Stimulated activated naive B cell treated with anti-CD40 and anti-IgM and Interleukin-4, amounts not matched to agents 10 μg/mL and 1 μg/mL and 100 μg/mL, for 72 hours (primary cell): ENCODE results near the gene HSD17B2.
"Not testable (repeated sequence)": the region's sequence is repeated elsewhere in the genome, so short reads cannot be mapped to it uniquely, and the experiment has no call there.

Experiments used
- ATAC-seq, 2 donors: fragments of 150-1000 bp; cut with Tn5 transposase; replicated peaks; 2 replicates each; pipeline ENCODE4 v1.10.0; 2021; ENCODE audit warnings: moderate library complexity in 1 of 2
- DNase-seq: peaks from one replicate; pipeline ENCODE4 v3.0.0; 2021
- H3K27ac Mint-ChIP-seq: one replicate; pipeline ENCODE4 v1.8.0; 2022; ENCODE audit warnings: mild to moderate bottlenecking, mixed read lengths
- H3K27me3 Mint-ChIP-seq, 2 donors: one replicate each; pipeline ENCODE4 v1.8.0; 2022; ENCODE audit warnings: mixed read lengths in 2 of 2
- H3K36me3 Mint-ChIP-seq, 2 donors: one replicate each; pipeline ENCODE4 v1.8.0; 2022; ENCODE audit warnings: mixed read lengths in 2 of 2, mild to moderate bottlenecking in 1 of 2
- H3K4me1 Mint-ChIP-seq, 2 donors: one replicate each; pipeline ENCODE4 v1.8.0; 2022; ENCODE audit warnings: mixed read lengths in 2 of 2, mild to moderate bottlenecking in 1 of 2
- H3K4me3 Mint-ChIP-seq, 2 donors: one replicate each; pipeline ENCODE4 v1.8.0; 2022; ENCODE audit warnings: mild to moderate bottlenecking in 2 of 2, mixed read lengths in 2 of 2, moderate library complexity in 1 of 2
- H3K9me3 Mint-ChIP-seq, 2 donors: one replicate each; pipeline ENCODE4 v1.8.0; 2022; ENCODE audit warnings: mixed read lengths in 2 of 2, mild to moderate bottlenecking in 1 of 2

The HSD17B2 gene

DNA sequence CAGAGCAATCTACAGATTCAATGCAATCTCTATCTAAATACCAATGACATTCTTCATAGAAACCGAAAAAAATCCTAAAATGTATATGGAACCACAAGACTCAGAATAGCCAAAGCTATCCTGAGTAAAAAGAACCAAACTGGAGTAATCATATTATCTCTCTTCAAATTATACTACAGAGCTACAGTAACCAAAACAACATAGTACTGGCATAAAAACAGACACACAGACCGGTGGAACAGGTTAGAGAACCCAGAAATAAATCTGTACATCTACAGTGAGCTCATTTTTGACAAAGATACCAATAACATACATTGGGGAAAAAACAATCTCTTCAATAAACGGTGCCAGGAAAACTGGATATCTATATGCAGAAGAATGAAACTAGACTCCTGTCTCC lies 89.6 kb downstream of the HSD17B2 start:
- Mint-ChIP-seq H3K36me3 (no peaks in the 10 kb centered on the region), H3K4me3 (no peak overlapping the region), H3K4me1 (no peaks in the 10 kb centered on the region), H3K9me3 (no peaks in the 10 kb centered on the region), H3K27me3 (peaks cover 0 to 13% of the 10 kb centered on the region in 2 donors), H3K27ac (no peak overlapping the region)
- no peak for DNase-seq
- no peak for ATAC-seq

GRCh38 chr16:82129881-82130280 lies 94.8 kb downstream of the HSD17B2 start:
- peaks cover 0 to 3% of the 10 kb centered on the region in 2 donors for H3K36me3 Mint-ChIP-seq
- H3K27me3 Mint-ChIP-seq: peaks cover 0 to 6% of the 10 kb centered on the region in 2 donors
- ATAC-seq: no peak
- no peaks in the 10 kb centered on the region for H3K9me3 Mint-ChIP-seq
- no peak overlapping the region for H3K27ac Mint-ChIP-seq
- H3K4me3 Mint-ChIP-seq: no peak overlapping the region
- no peak for DNase-seq
- no peaks in the 10 kb centered on the region for H3K4me1 Mint-ChIP-seq

GRCh38 chr16:82133798-82134197 lies 98.7 kb downstream of the HSD17B2 start:
- Mint-ChIP-seq H3K9me3 (no peaks in the 10 kb centered on the region), H3K27ac (no peak overlapping the region)
- no peak for ATAC-seq

GRCh38 chr16:82134846-82135245 lies 99.8 kb downstream of the HSD17B2 start:
- H3K27ac Mint-ChIP-seq: no peak overlapping the region
- no peaks in the 10 kb centered on the region for H3K4me1 Mint-ChIP-seq
- H3K4me3 Mint-ChIP-seq: no peak overlapping the region
- no peaks in the 10 kb centered on the region for H3K27me3 Mint-ChIP-seq
- no peak for DNase-seq
- H3K9me3 Mint-ChIP-seq: no peaks in the 10 kb centered on the region
- H3K36me3 Mint-ChIP-seq: peaks cover 10 to 20% of the 10 kb centered on the region in 2 donors
- ATAC-seq: no peak

More at GRCh38 chr16:82133798-82134197, 98.7 kb downstream of the HSD17B2 start:
- no peak for DNase-seq
- H3K27me3 Mint-ChIP-seq: no peaks in the 10 kb centered on the region
- no peak overlapping the region for H3K4me3 Mint-ChIP-seq
- peaks cover 5 to 15% of the 10 kb centered on the region in 2 donors for H3K36me3 Mint-ChIP-seq
- no peaks in the 10 kb centered on the region for H3K4me1 Mint-ChIP-seq

DNA sequence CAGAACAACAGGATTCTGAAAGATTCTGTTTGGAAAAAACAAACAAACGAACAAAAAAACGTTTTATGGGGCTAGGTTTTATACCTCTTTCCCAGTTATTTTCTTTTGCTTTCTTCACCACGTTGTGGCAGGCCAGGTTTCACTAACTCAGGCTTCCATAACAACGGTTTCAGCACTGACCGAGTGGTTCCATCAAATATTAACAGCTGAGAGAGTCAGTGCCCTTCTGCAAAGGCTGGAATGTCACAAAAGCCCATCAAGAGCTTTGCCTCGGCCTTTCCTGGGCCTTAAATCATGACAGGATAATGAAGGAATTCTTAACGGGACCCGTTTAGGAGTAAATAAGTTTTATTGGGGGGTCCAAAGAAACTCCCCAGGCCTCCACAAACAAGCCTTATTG lies 100.8 kb downstream of the HSD17B2 start:
- DNase-seq: no peak
- Mint-ChIP-seq H3K4me3 (no peak overlapping the region), H3K27me3 (no peaks in the 10 kb centered on the region), H3K27ac (no peak overlapping the region), H3K36me3 (peaks cover 12 to 24% of the 10 kb centered on the region in 2 donors), H3K9me3 (no peaks in the 10 kb centered on the region), H3K4me1 (no peaks in the 10 kb centered on the region)
- no peak for ATAC-seq

DNA sequence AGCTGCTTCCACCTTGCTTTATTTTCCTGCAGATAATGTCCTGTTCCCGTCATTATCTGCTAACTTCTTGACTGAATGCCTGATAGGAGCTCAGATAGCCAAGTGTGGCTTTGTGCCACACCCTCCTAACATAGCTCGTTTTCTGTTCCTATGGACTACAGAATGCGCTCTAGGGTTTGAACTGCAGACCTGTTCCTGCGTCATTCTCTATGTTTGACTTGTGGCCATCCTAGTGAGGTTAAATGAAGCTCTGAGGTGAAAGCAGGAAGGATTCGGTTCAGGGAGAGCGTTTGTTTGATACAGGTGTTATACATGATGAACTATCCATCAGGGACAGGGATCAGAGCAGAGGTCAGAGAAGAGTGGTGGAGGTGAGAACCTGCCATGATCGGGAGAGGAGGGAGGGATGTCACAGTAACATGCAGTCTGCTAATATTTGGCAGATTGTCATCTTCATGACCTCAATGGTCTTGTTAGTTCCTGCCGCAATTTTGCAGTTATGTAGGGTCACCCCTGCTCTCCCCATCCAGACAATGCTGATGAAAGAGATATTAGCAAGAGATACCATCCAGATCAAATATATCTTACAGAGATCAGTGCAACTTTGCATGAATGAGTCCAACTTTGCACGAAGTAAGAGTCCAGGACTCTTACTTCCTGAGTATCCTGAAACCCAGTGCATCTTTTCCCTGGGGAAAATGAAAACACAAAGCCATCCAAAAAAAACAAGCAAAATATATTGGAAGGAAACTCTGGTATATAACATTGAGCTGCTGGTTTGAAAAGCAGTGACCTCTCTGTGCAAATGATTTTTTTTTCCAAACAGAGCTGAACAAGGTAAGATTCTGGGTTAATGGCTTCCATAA lies 102.1 kb downstream of the HSD17B2 start:
- DNase-seq: no peak
- Mint-ChIP-seq H3K4me3 (no peak overlapping the region), H3K27ac (no peak overlapping the region), H3K36me3 (peaks cover 18 to 31% of the 10 kb centered on the region in 2 donors), H3K4me1 (no peaks in the 10 kb centered on the region), H3K27me3 (no peaks in the 10 kb centered on the region), H3K9me3 (peaks cover 0 to 1% of the 10 kb centered on the region in 2 donors)
- ATAC-seq: no peak

- Mint-ChIP-seq H3K9me3 (peaks cover 0 to 1% of the 10 kb centered on the region in 2 donors), H3K36me3 (peaks cover 18 to 31% of the 10 kb centered on the region in 2 donors), H3K4me1 (no peaks in the 10 kb centered on the region), H3K4me3 (no peak overlapping the region), H3K27ac (no peak overlapping the region), H3K27me3 (no peaks in the 10 kb centered on the region)
- DNase-seq: no peak
- no peak for ATAC-seq
These were observed 102.7 kb downstream of the HSD17B2 start for GRCh38 chr16:82137822-82138167.

DNA sequence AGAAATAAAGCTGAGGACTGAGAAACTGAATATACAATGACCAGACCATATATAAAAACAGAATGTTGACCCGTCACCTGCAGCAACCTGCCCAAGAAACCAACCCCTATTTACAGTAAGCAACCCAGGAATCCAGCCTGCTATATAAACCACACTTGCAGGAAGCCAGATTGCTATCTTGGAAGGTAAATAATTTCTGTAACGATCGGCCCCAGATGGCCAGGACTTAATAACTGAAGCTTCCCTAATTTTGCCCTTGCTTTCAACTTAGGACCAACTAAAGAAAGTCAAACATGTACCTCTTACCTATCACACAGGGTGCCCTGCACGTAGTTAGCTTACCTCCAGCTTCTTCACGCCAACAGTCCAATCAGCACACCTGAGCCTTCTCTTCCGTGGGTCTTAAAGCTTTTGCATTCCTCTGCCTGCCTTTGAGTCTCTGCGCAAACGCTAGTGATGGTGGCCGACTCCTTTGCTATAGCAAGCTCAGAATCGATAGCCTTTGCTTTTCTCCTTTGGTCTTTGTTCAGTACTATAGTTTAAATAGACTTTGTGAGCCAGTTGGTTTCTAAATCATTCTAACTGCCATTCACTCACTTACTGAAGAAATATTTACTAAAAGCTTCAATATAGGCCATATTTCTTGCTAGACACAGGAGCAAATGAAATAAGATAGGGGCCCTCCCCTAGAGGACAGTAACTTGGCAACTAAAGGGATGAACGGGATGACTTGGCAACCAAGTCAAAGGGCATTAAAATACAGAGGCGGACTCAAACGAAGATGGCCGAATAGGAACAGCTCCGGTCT lies 103.6 kb downstream of the HSD17B2 start:
- ATAC-seq (no peak), DNase-seq (no peak)
- Mint-ChIP-seq H3K27ac (no peak overlapping the region), H3K4me3 (no peak overlapping the region), H3K27me3 (no peaks in the 10 kb centered on the region), H3K4me1 (no peaks in the 10 kb centered on the region), H3K36me3 (peaks cover 21 to 31% of the 10 kb centered on the region in 2 donors), H3K9me3 (peaks cover 0 to 1% of the 10 kb centered on the region in 2 donors)

DNA sequence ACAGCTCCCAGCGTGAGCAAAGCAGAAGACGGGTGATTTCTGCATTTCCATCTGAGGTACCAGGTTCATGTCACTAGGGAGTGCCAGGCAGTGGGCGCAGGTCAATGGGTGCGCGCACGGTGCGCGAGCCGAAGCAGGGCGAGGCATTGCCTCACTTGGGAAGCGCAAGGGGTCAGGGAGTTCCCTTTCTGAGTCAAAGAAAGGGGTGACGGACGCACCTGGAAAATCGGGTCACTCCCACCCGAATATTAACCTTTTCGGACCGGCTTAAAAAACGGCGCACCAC lies 104.2 kb downstream of the HSD17B2 start:
- DNase-seq, ATAC-seq, H3K4me3 Mint-ChIP-seq, H3K27me3 Mint-ChIP-seq, H3K27ac Mint-ChIP-seq, H3K9me3 Mint-ChIP-seq, H3K4me1 Mint-ChIP-seq: not testable (repeated sequence)
- H3K36me3 Mint-ChIP-seq: peaks cover 21 to 31% of the 10 kb centered on the region in 2 donors

DNA sequence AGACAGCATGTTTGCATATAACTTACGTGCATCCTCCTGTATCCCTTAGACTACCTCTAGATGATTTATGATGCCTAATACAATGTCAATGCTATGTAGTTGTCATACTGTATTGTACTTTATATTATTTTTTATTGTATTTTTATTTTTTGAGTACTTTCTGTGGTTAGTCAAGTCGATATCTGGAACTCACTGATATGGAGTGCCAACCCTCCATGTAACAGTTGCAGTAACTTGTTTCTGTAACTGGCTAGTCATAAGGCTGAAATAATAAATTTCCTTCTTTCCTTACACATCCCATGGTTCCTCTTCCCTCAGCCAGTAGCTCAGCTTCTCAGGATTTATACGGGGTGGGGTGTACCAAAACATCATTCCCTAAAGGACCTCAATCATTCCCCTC lies 111.5 kb downstream of the HSD17B2 start:
- ATAC-seq: no peak
- no peak for DNase-seq
- Mint-ChIP-seq H3K9me3 (peaks cover 0 to 1% of the 10 kb centered on the region in 2 donors), H3K4me3 (no peak overlapping the region), H3K27me3 (no peaks in the 10 kb centered on the region), H3K36me3 (peaks cover 32 to 49% of the 10 kb centered on the region in 2 donors), H3K4me1 (peaks cover 2 to 4% of the 10 kb centered on the region in 2 donors), H3K27ac (no peak overlapping the region)

DNA sequence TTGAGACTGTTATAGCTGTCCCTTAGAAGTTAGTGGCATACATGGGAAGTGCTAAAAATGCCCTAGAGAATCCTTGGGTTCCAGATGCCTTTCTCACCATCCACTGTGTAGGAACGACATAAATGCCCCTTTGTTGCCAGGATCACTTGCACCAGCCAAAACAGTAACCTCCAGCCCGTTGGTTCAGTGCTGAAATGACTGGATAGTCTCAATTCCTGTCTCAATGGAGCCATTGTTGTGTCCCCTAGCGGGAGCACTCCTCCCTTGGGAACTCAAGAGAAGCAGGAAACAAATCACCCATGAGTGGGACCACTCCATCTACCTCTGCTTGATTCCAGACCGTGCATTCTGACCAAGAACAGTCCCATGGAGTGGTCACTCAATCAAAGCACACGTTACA lies 111.9 kb downstream of the HSD17B2 start:
- H3K4me3 Mint-ChIP-seq: no peak overlapping the region
- H3K27ac Mint-ChIP-seq: no peak overlapping the region
- H3K36me3 Mint-ChIP-seq: peaks cover 28 to 45% of the 10 kb centered on the region in 2 donors
- DNase-seq: no peak
- ATAC-seq: no peak
- H3K4me1 Mint-ChIP-seq: peaks cover 2 to 4% of the 10 kb centered on the region in 2 donors
- H3K9me3 Mint-ChIP-seq: no peaks in the 10 kb centered on the region
- H3K27me3 Mint-ChIP-seq: no peaks in the 10 kb centered on the region

DNA sequence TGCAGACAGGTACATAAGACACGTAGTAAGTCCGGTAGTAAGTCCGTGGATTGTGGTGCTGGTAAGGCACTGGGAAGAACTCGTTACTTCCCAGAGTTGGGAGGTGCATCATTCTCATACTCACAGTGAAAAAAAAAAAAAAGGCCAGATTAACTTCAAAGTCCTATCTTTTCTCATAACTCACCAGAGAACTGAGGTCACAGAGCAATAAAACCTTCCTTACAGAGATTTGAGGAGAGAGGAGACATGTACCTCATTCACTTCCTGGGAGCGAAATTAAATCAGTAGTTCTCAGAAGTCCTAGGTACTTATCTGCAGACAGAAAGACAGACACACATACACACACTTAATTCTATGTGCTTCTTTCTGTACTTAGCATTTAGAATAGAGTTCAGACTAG lies 112.5 kb downstream of the HSD17B2 start:
- no peak overlapping the region for H3K4me3 Mint-ChIP-seq
- H3K27me3 Mint-ChIP-seq: no peaks in the 10 kb centered on the region
- no peaks in the 10 kb centered on the region for H3K9me3 Mint-ChIP-seq
- H3K27ac Mint-ChIP-seq: no peak overlapping the region
- ATAC-seq (no peak), DNase-seq (no peak)
- H3K4me1 Mint-ChIP-seq: peaks cover 2 to 4% of the 10 kb centered on the region in 2 donors
- H3K36me3 Mint-ChIP-seq: peaks cover 31 to 48% of the 10 kb centered on the region in 2 donors
